ENCODE results near the gene C2CD4A. TPM values are rescaled to one million over a fixed set of nuclear protein-coding genes. Genes with fewer than 3 reads are reported as not detected.

C2CD4A gene
- total RNA-seq, 2 donors from 2014 or later: not detected

DNA sequence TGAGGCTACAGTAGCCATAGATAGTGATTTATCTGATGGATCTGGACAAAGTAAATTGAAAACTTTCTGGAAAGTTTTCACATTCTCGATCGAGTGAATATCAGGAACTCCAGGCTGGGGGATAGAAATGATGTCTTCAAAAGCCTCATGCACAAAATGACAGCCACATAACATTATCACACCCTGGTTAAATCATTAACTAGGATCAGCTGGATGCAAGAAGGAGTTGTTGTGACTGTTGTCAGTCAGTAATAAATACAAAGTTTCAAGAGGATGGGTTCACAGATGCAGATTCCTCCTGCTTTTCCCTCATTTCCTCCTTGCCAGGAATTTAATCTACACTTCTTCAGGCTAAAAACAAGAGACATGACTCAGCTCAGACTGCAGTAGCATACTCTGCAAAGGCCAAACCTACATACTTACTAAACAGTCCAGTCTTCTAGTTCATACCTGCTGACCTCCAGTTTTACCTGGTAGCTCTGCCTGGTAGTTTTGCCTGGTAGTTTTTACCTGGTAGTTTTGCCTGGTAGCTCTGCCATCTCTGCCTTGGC lies 40.9 kb downstream of the C2CD4A start:
- H3K4me3 Mint-ChIP-seq: no peak overlapping the region
- DNase-seq: no peak
- TF ChIP-seq, protein P1, sequence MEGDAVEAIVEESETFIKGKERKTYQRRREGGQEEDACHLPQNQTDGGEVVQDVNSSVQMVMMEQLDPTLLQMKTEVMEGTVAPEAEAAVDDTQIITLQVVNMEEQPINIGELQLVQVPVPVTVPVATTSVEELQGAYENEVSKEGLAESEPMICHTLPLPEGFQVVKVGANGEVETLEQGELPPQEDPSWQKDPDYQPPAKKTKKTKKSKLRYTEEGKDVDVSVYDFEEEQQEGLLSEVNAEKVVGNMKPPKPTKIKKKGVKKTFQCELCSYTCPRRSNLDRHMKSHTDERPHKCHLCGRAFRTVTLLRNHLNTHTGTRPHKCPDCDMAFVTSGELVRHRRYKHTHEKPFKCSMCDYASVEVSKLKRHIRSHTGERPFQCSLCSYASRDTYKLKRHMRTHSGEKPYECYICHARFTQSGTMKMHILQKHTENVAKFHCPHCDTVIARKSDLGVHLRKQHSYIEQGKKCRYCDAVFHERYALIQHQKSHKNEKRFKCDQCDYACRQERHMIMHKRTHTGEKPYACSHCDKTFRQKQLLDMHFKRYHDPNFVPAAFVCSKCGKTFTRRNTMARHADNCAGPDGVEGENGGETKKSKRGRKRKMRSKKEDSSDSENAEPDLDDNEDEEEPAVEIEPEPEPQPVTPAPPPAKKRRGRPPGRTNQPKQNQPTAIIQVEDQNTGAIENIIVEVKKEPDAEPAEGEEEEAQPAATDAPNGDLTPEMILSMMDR (conservative IDR thresholded peaks at IDR 0.05): no peak
- Histone ChIP-seq H3K9me3 (ENCODE audit: control insufficient read depth, low read length) (no peaks in the 10 kb centered on the region), H3K27ac (ENCODE audit: low read depth, low read length) (no peak overlapping the region), H3K27me3 (ENCODE audit: control insufficient read depth, insufficient read depth, low read length, poor library complexity, severe bottlenecking) (no peaks in the 10 kb centered on the region), H3K36me3 (ENCODE audit: control insufficient read depth, insufficient read depth, low read length) (no peaks in the 10 kb centered on the region), H3K4me1 (ENCODE audit: control insufficient read depth, insufficient read depth, low read length) (no peaks in the 10 kb centered on the region), H3K9ac (ENCODE audit: extremely low read depth, low read length, poor library complexity, severe bottlenecking) (no peak overlapping the region), H3K4me3 (ENCODE audit: low read length) (no peak overlapping the region)
- 95% methylated on average over 2 of the region's 2 CpGs; no CpG with 5 or more reads in 1 of the 2 experiments for WGBS, 2 experiments (ENCODE audit: insufficient coverage in 1 of 2, insufficient read length in 1 of 2)
- peaks cover 6% of the 10 kb centered on the region for H3K4me1 Mint-ChIP-seq
- no peaks in the 10 kb centered on the region for H3K27me3 Mint-ChIP-seq (ENCODE audit: insufficient read depth)
- H3K27ac Mint-ChIP-seq: no peak overlapping the region
- H3K9me3 Mint-ChIP-seq: no peaks in the 10 kb centered on the region
- no peaks in the 10 kb centered on the region for H3K36me3 Mint-ChIP-seq (ENCODE audit: low read depth)

DNA sequence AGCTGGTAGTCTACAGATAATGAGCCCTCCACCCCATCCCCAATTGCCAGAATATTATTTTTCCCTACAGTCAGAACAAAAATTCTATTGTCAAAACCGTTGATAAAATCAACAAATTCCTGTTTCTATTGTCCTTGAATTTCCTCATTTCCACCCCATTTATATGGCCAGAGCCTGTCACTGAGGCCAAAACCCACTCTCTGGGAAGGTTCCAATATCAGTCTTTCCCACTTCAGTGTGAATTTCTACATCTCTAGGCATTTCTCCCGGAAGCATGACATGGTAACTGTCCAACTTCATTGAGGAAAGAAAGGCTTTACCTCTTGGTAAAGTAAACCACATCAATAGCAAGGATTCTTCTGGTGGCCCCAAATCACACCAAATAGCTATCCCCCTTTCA lies 41.6 kb downstream of the C2CD4A start:
- DNase-seq: no peak
- no peaks in the 10 kb centered on the region for H3K27me3 ChIP-seq (ENCODE audit: control insufficient read depth, insufficient read depth, low read length, poor library complexity, severe bottlenecking)
- no peaks in the 10 kb centered on the region for H3K9me3 ChIP-seq (ENCODE audit: control insufficient read depth, low read length)
- Mint-ChIP-seq H3K4me3 (no peak overlapping the region), H3K27me3 (ENCODE audit: insufficient read depth) (no peaks in the 10 kb centered on the region), H3K9me3 (no peaks in the 10 kb centered on the region), H3K27ac (no peak overlapping the region), H3K36me3 (ENCODE audit: low read depth) (no peaks in the 10 kb centered on the region), H3K4me1 (peaks cover 6% of the 10 kb centered on the region)
- no peaks in the 10 kb centered on the region for H3K36me3 ChIP-seq (ENCODE audit: control insufficient read depth, insufficient read depth, low read length)
- TF ChIP-seq, protein P1 (conservative IDR thresholded peaks at IDR 0.05): no peak
- H3K4me1 ChIP-seq (ENCODE audit: control insufficient read depth, insufficient read depth, low read length): no peaks in the 10 kb centered on the region
- no peak overlapping the region for H3K9ac ChIP-seq (ENCODE audit: extremely low read depth, low read length, poor library complexity, severe bottlenecking)
- WGBS, 2 experiments (ENCODE audit: insufficient coverage in 1 of 2, insufficient read length in 1 of 2): 78 to 95% methylated on average over 2 of the region's 2 CpGs
- H3K27ac ChIP-seq (ENCODE audit: low read depth, low read length): no peak overlapping the region
- H3K4me3 ChIP-seq (ENCODE audit: low read length): no peak overlapping the region

DNA sequence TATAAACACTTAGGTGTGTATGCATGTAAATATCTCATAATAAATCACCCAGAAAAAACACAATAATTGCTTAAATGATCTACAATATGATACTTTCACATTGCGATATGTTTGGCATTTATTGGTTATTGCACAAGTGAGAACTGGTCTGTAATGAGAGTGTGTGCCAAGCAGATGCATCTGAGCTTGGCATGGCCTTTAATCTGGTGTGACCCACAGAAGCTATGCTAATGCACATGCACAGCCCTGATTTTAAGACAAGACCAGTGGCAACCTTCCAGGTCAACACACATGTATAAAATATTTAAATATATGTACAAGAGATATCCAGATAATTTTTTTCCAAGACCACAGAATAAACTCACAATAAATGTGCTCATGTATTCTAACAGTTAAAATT lies 42.7 kb downstream of the C2CD4A start:
- H3K9ac ChIP-seq (ENCODE audit: extremely low read depth, low read length, poor library complexity, severe bottlenecking): no peak overlapping the region
- no peaks in the 10 kb centered on the region for H3K27me3 Mint-ChIP-seq (ENCODE audit: insufficient read depth)
- no peaks in the 10 kb centered on the region for H3K9me3 ChIP-seq (ENCODE audit: control insufficient read depth, low read length)
- no peaks in the 10 kb centered on the region for H3K36me3 ChIP-seq (ENCODE audit: control insufficient read depth, insufficient read depth, low read length)
- H3K36me3 Mint-ChIP-seq (ENCODE audit: low read depth): no peaks in the 10 kb centered on the region
- H3K4me1 ChIP-seq (ENCODE audit: control insufficient read depth, insufficient read depth, low read length): no peaks in the 10 kb centered on the region
- no peak for DNase-seq
- peaks cover 6% of the 10 kb centered on the region for H3K4me1 Mint-ChIP-seq
- no peaks in the 10 kb centered on the region for H3K9me3 Mint-ChIP-seq
- no peak overlapping the region for H3K4me3 ChIP-seq (ENCODE audit: low read length)
- 100% methylated on average over 1 of the region's 1 CpG; no CpG with 5 or more reads in 1 of the 2 experiments for WGBS, 2 experiments (ENCODE audit: insufficient coverage in 1 of 2, insufficient read length in 1 of 2)
- H3K27me3 ChIP-seq (ENCODE audit: control insufficient read depth, insufficient read depth, low read length, poor library complexity, severe bottlenecking): no peaks in the 10 kb centered on the region
- no peak overlapping the region for H3K4me3 Mint-ChIP-seq
- no peak overlapping the region for H3K27ac Mint-ChIP-seq
- no peak overlapping the region for H3K27ac ChIP-seq (ENCODE audit: low read depth, low read length)
- TF ChIP-seq, protein P1 (conservative IDR thresholded peaks at IDR 0.05): no peak
